ENCODE results near the gene LEP. TPM values are rescaled to one million over a fixed set of nuclear protein-coding genes. Genes with fewer than 3 reads are reported as not detected.

Gene LEP
- total and polyA plus RNA-seq, 9 of the 15 experiments (the other 6 are each of a cell fraction or from before 2014, with no cell fraction given) = not detected

GRCh38 chr7:128236924-128237586, 4.0 kb upstream of the LEP start (continued):
- TF ChIP-seq EP300 (IDR thresholded peaks at IDR 0.05; ENCODE audit: low read length) (peak; percentile 61), SMC3 (conservative IDR thresholded peaks at IDR 0.05; ENCODE audit: insufficient read depth, low read depth, low read length) (no peak), PHF20 (IDR thresholded peaks at IDR 0.05; ENCODE audit: partially characterized antibody) (no peak), HNRNPH1 (optimal IDR thresholded peaks at IDR 0.05; ENCODE audit: low read depth, low read length) (no peak), SNIP1 (IDR thresholded peaks at IDR 0.05; ENCODE audit: low read depth) (no peak), TOE1 (IDR thresholded peaks at IDR 0.05; ENCODE audit: borderline replicate concordance) (peak; percentile 90), TOE1 (CRISPR knock-in tag; IDR thresholded peaks at IDR 0.05; ENCODE audit: borderline replicate concordance, low read depth) (no peak), CREB3 (tag; conservative IDR thresholded peaks at IDR 0.05; ENCODE audit: low read depth) (peak; percentile 93), ZNF282 (CRISPR knock-in tag; IDR thresholded peaks at IDR 0.05) (no peak), DMBX1 (CRISPR knock-in tag; IDR thresholded peaks at IDR 0.05; ENCODE audit: borderline replicate concordance) (peak; percentile 92), PATZ1 (CRISPR knock-in tag; IDR thresholded peaks at IDR 0.05; ENCODE audit: borderline replicate concordance) (no peak; the same call in 1 of the 2 replicates), SREBF1 (IDR thresholded peaks at IDR 0.05; ENCODE audit: borderline replicate concordance, low read depth, low read length) (no peak), BCOR (IDR thresholded peaks at IDR 0.05) (no peak), NR2C2 (CRISPR knock-in tag; IDR thresholded peaks at IDR 0.05) (no peak), NR2C2 (tag; IDR thresholded peaks at IDR 0.05) (peak; percentile 83), STAT5B (CRISPR knock-in tag; IDR thresholded peaks at IDR 0.05) (no peak; the same call in 1 of the 2 replicates), CCAR2 (IDR thresholded peaks at IDR 0.05; ENCODE audit: low read depth, low read length) (no peak), ZNF311 (CRISPR knock-in tag; IDR thresholded peaks at IDR 0.05) (peak; percentile 95), MLX (CRISPR knock-in tag; conservative IDR thresholded peaks at IDR 0.05) (no peak), GTF3C2 (IDR thresholded peaks at IDR 0.05; ENCODE audit: borderline replicate concordance, extremely low read depth, insufficient read length) (no peak), SAFB2 (IDR thresholded peaks at IDR 0.05; ENCODE audit: borderline replicate concordance, low read depth, low read length, severe bottlenecking) (no peak), GATA2 (CRISPR knock-in tag; IDR thresholded peaks at IDR 0.05) (no peak)
